ENCODE data around the gene GATD1. TPM values are rescaled to one million over a fixed set of nuclear protein-coding genes. Genes with fewer than 3 reads are reported as not detected.
A peak's percentile ranks its signal among the peaks of the same experiment; 100 is the strongest.

Gene GATD1
- total RNA-seq, 1 experiment from 2014 or later, result 41.7 TPM

DNA sequence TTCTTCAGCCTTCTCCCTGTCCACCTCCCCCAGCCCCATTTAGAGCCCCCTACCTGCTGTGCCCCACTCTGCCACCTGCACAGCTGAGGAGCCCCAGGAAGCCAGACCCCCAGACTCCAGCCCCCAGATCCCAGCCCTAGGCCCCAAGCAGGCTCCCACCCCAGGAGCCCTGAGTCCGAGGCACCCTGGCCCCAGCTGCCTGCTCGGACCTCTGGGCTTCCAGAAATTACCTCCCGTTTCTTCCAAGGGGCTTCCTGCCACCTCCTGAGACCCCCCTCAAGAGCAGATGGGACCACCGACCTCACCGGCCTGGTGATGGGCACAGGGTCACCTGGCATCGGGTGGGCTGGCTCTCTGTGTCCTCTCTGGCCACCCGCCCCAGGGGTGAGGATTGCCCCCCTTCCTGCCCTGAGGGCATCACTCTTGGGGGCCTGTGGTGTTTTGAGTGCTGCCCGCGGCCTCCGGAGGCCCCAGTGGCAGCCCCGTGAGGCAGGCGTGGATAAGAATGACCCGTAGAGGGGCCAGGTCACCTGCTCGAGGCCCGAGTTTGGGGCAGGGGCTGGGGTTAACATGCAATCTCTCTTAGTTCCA, 48.3 kb downstream of the GATD1 start:
- DNase-seq (ENCODE audit: low read depth), result no peak

DNA sequence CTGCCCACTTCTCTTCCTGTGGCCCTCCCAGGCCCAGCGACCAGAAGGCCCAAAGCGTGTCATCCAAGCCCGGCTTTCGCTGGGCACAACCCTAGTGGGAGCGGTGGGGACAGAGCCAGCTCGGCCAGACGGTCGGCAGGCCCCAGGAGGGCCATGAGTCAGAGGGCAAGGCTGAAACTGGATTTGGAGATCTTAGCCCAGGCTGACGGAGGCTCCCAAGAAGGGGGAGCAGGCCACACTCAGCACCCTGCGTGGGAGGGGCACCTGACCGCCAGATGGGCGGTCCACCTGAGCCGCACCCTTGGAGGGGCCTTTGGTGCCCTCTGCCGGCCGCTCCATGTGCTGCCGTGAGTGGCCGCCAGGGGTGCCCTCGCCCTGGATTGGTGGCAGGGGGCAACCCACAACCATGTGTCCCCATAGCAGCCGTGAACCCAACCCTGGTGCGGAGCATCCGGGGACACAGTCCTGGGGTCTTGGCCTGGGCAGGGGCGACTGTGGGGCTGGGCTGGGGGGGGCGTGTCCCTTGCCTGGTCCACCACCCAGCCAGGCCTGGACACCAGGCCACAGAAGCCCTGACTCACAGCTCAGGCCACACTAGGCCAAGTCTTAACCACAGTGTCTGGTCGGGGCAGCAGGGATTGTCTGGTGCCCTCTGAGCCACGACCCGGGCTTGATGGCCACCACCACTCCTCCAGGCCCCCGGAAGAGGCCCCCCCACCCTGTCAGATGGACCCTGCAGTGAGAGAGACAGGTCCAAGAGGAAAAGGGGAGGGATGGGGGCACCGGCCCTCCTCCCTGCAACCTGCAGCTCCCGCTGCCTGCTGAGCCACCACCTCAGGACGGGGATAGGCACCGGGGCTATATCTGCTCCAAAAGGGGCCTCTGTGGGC, 49.2 kb downstream of the GATD1 start:
- peak; percentile 91 for DNase-seq (ENCODE audit: low read depth)

DNA sequence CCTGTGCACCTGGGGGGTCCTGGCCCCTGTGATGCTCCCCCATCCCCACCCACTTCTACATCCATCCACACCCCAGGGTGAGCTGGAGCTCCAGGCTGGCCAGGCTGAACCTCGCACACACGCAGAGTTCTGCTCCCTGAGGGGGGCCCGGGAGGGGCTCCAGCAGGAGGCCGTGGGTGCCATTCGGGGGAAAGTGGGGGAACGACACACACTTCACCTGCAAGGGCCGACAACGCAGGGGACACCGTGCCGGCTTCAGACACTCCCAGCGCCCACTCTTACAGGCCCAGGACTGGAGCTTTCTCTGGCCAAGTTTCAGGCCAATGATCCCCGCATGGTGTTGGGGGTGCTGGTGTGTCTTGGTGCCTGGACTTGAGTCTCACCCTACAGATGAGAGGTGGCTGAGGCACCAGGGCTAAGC, 50.0 kb downstream of the GATD1 start:
- DNase-seq (ENCODE audit: low read depth), result no peak

DNA sequence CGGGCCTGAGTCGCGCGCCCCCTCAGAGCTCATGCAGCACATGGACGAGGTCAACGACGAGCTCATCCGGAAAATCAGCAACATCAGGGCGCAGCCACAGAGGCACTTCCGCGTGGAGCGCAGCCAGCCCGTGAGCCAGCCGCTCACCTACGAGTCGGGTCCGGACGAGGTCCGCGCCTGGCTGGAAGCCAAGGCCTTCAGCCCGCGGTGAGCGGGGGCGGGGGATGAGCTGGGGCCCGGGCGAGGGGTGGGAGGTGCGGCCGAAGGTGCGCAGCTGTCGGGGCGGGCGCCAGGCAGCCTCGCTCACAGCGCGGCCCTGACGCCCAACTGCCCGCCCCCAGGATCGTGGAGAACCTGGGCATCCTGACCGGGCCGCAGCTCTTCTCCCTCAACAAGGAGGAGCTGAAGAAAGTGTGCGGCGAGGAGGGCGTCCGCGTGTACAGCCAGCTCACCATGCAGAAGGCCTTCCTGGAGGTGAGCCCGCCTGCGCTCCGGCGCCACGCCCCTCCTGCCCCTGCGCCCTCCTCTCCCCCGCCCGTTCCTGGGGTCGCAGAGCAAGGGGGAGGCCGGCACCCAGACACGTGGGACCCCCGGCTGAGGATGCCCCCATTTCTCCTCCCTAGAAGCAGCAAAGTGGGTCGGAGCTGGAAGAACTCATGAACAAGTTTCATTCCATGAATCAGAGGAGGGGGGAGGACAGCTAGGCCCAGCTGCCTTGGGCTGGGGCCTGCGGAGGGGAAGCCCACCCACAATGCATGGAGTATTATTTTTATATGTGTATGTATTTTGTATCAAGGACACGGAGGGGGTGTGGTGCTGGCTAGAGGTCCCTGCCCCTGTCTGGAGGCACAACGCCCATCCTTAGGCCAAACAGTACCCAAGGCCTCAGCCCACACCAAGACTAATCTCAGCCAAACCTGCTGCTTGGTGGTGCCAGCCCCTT, 50.7 kb downstream of the GATD1 start:
- DNase-seq (ENCODE audit: low read depth), result no peak

DNA sequence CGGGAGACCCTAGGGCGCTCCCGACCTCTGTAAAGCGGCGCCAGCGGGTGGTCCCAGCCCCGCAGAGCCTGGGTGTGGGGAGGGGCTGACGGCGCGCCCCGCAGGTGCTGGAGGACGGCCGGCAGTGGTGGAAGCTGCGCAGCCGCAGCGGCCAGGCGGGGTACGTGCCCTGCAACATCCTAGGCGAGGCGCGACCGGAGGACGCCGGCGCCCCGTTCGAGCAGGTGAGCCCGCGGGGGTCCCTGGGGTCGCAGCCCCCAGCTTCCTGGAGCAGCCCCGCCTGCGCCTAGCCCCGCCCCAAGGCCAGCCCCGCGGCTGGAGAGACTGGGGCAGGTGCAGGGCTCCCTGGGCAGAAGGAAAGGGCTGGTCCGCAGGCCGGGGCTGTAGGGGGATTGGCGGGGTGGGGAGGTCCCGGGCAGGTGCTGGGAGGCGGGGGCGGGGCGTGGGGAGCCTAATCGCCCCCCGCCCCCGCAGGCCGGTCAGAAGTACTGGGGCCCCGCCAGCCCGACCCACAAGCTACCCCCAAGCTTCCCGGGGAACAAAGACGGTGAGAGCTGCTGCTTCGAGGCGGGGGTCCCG, 51.6 kb downstream of the GATD1 start:
- no peak for DNase-seq (ENCODE audit: low read depth)

DNA sequence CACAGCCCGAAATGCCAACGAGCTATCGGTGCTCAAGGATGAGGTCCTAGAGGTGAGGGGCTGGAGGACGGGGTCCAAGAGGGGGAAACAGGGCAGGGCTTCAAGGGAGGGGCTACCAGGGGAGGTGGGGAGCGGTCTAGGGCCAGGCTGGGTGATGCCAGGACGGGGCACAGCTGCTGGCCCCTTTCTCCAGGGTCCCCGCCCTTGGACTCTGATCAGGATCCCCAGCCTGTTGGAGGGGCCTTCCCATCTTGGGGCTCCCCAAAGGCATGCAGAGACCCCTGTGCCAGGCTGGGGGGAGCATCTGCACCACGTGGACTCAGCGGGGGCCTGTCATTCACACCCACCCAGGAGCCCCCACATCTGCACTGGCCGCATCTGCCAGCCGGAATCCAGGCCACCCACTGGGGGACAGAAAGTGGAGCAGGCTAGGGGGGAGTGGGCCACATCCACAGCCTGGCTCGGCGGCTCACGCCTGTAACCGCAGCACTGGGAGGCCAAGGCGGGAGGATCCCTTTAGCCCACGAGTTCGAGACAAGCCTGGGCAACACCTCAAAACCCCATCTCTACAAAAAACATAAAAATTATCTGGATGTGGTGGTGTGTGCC, 52.4 kb downstream of the GATD1 start:
- no peak for DNase-seq (ENCODE audit: low read depth)

DNA sequence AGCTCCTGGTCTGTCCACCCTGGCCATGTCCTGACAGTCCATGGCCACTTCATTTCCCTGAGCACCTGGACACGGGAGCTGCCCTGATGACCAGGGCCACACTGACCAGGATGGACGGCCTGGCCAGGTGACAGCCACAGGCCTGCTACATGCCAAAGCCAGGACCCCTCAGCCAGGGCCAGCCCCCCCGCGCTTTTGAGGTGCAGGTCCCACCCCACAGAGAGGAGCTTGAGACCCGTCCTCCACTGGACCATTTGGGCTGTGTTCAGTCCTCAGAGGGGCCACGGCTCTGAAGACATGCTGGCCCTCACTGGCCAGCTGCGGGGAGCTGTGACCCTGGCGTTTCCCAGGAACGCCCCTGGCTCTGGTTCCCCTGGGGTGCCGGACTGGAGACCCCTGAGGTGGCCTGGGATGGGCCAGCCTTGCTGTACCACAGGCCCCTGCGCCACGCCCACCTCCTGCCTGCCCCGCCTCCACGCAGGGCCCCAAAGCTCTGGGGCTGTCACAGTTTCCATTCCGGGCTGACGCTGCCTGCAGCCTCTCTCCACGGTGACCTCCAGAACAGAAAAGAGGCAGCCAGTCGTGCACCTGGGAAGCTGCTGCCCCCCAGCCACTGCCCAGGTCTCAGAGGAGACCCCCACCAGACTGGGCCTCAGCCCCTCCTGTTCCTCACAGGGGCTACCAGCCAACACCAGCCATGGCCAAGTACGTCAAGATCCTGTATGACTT, 53.1 kb downstream of the GATD1 start:
- DNase-seq (ENCODE audit: low read depth), result no peak

DNA sequence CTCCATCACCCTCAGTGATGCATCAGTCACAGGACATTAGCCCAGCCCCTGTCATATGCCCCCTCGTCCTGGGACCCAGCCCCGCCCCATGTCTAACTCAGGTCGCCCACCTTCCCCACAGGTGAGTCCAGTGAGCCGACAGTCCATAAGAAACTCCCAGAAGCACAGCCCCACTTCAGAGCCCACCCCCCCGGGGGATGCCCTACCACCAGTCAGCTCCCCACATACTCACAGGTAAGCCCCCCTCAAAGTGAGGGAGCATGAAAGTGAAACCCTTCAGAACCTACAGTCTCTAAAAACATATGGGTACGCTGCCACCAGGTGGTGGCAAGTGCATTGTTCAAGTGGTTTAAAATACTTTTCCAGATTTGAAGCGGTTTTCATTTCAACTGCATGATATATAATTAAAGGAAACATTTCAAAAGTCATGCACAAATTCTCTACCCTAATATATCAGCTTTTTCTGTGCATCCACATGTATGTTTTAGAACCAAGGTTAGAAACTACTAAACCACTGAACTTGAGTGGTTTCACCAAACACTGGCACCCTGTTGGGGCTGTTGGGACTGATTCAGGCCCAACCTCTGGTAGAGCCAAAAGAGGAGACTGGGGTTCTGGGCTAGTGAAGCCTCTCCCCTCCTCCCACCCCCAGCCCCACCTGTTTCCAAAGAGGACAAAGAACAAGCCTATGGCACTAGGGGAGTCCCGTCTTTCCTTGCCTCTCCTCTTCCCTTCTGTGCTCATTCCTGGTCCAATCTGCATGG, 54.0 kb downstream of the GATD1 start:
- DNase-seq (ENCODE audit: low read depth), result peak; percentile 51

DNA sequence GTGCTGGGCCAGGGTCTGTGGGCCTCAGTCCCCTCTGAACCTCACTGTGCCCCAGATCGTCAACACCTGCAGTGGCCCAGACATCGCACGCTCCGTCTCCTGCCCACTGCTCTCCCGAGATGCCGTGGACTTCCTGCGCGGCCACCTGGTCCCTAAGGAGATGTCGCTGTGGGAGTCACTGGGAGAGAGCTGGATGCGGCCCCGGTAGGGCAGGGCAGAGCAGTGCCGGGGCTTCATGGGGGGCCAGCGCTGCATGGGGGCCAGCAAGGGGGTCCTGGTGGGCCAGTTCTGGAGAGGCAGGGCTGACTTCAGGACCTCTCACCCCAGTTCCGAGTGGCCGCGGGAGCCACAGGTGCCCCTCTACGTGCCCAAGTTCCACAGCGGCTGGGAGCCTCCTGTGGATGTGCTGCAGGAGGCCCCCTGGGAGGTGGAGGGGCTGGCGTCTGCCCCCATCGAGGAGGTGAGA, 54.9 kb downstream of the GATD1 start:
- DNase-seq (ENCODE audit: low read depth), result no peak

DNA sequence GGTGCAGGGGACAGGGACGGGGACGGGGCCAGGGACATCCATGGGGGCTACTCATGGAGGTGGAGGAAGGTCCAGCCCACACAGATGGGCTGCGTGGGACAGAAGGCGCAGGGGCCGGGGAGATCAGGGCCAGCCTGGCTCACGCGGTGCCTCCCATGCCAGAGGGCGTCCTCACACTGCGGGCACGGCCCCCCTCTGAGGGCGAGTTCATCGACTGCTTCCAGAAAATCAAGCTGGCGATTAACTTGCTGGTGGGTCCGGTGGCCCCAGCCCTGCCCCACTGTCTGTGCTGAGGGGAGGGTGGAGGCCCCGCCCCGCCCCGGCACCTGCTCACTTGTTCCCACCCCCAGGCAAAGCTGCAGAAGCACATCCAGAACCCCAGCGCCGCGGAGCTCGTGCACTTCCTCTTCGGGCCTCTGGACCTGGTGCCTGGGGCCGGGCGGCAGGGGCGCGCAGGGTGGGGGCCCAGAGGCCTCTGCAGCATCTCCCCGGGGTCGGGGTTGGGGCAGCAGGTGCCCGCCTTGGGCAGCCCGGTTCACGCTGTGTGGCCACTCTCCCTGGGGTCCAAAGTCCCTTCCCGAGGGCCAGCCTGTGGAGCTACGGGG, 55.4 kb downstream of the GATD1 start:
- no peak for DNase-seq (ENCODE audit: low read depth)

DNA sequence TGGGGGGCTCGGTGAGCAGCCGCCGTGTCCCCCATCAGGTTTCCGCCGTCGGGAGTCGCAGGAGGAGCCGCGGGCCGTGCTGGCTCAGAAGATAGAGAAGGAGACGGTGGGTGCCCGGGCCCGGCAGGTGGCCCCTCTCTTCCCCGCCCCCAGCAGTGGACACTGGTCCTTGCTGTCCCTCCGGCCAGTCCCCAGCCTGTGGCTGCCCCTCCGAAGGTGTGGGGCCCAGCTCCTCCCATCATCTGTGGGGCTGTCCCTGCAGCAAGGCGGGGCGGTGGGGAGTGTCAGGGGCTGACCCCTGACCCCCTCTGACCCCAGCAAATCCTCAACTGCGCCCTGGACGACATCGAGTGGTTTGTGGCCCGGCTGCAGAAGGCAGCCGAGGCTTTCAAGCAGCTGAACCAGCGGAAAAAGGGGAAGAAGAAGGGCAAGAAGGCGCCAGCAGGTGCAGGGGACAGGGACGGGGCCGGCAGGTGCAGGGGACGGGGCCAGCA, 56.0 kb downstream of the GATD1 start:
- no peak for DNase-seq (ENCODE audit: low read depth)

DNA sequence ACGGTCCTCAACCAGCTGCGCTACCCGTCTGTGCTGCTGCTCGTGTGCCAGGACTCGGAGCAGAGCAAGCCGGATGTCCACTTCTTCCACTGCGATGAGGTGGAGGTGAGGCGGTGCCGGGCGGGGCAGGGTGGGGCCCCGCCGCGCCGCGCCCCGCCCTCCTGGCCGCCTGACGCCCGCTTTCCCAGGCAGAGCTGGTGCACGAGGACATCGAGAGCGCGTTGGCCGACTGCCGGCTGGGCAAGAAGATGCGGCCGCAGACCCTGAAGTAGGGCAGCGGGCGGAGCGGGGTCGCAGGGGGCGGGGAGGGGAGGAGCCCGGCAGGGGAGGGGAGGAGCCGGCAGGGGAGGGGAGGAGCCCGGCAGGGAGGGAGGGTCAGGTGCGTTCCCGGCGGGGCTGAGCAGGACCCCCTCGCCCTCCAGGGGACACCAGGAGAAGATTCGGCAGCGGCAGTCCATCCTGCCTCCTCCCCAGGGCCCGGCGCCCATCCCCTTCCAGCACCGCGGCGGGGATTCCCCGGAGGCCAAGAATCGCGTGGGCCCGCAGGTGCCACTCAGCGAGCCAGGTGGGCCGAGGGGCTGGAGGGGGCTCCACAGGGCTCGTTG, 56.5 kb downstream of the GATD1 start:
- DNase-seq (ENCODE audit: low read depth), result no peak

DNA sequence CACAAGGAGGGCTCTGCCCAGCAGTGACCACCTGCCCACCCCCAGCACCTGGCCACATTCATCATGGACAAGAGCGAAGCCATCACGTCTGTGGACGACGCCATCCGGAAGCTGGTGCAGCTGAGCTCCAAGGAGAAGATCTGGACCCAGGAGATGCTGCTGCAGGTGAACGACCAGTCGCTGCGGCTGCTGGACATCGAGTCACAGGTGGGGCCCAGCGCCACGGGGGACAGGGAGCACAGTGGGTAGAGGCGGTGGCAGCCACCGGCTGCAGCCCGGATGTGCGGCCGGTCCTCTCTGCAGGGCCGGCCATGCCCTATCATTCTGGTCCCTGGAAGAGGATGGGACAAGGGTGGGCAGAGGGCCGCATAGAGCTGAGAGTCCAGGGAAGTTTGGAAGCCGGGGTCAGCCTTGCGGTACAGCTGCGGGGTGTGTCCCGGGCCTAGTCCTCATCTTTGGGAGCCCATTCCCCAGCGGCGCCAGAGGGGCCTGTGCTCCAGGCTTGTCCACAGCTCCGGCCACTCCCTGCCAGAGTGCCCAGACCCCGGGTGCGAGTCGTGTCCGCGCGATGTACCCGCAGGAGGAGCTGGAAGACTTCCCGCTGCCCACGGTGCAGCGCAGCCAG, 57.2 kb downstream of the GATD1 start:
- no peak for DNase-seq (ENCODE audit: low read depth)

DNA sequence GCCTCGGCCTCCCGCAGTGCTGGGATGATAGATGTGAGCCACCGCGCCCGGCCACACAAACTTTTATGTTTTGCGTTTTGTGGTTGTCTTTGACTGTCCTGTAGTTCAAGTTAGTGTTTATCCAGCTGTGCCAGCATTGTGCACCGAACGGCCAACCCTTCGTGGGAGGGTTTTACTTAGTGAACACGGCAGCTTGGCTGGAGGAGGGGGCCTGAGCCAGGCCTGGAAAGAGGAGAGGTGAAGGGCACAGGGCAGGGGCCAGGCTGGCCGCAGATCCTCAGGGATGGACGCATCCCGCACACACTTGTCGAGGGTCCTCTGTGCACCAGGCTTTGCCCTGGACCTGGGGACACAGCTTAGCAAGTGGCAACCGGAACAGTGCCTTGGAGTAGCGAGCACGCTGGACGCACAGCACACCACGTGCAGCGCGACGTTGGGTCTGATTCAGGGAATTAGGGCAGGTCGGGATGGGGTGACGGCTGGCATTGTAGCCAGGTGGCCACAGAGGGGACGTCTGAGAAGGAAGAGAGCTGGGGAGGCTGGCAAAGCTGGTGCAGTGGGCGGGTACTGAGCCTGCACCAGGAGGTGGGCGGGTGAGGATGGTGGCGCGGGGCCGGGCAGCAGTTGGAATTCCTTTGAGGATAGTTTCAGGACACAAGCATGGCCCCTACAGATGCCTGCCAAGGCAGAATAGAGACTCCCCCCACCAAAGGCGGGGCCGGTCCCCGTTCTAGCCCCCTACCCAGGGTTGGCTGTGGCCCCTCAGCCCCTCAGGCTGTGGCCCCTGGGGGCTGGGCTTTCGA, 57.9 kb downstream of the GATD1 start:
- DNase-seq (ENCODE audit: low read depth), result peak; percentile 68

Data from LHCN-M2 (cell line).